NCI-H510A treated with DMSO at 0.1 percent for 48 hours (cell line): Measurements from ENCODE around the gene TYW5.

Experiments
- DNase-seq: peaks from one replicate; lab custom pipeline; 2025; lab: John Stamatoyannopoulos, UW

Gene TYW5

GRCh38 chr2:199955339-199956061 is at the start of gene TYW5, which contains the start of gene MAIP1:
TSS of gene TYW5 (minus strand) at chr2:199955491. CDS start at chr2:199955470, 21 bp downstream.
TSS of gene MAIP1 (plus strand) at chr2:199955582. CDS start at chr2:199955799, 217 bp downstream.
- peak; percentile 88 for DNase-seq

- DNase-seq: no peak
These were observed 48.2 kb upstream of the TYW5 start for GRCh38 chr2:200003444-200003843.

GRCh38 chr2:200000444-200001163 is 45.3 kb upstream of the TYW5 start:
- DNase-seq: no peak

GRCh38 chr2:199999166-199999565 is 43.9 kb upstream of the TYW5 start:
- DNase-seq: no peak

GRCh38 chr2:199997296-199997695 is 42.0 kb upstream of the TYW5 start:
- no peak for DNase-seq

GRCh38 chr2:199994896-199995295 is 39.6 kb upstream of the TYW5 start:
- no peak for DNase-seq

- no peak for DNase-seq
These were observed 39.1 kb upstream of the TYW5 start for GRCh38 chr2:199994371-199994770.

- no peak for DNase-seq
These were observed 37.0 kb upstream of the TYW5 start for GRCh38 chr2:199992296-199992695.

GRCh38 chr2:199991691-199992090 is 36.4 kb upstream of the TYW5 start:
- no peak for DNase-seq

GRCh38 chr2:199989822-199990221 is 34.5 kb upstream of the TYW5 start:
- DNase-seq: no peak

- no peak for DNase-seq
These were observed 32.9 kb upstream of the TYW5 start for GRCh38 chr2:199988151-199988550.

- no peak for DNase-seq
These were observed 32.3 kb upstream of the TYW5 start for GRCh38 chr2:199987586-199987985.

- peak; percentile 30 for DNase-seq
These were observed 30.4 kb upstream of the TYW5 start for GRCh38 chr2:199985625-199986207.

GRCh38 chr2:199984755-199985154 is 29.5 kb upstream of the TYW5 start:
- no peak for DNase-seq

- no peak for DNase-seq
These were observed 28.9 kb upstream of the TYW5 start for GRCh38 chr2:199984159-199984558.

- no peak for DNase-seq
These were observed 28.2 kb upstream of the TYW5 start for GRCh38 chr2:199983534-199983933.

- no peak for DNase-seq
These were observed 27.0 kb upstream of the TYW5 start for GRCh38 chr2:199982126-199982843.

GRCh38 chr2:199979832-199980628 is 24.7 kb upstream of the TYW5 start:
- DNase-seq: peak; percentile 70

GRCh38 chr2:199979398-199979797 is 24.1 kb upstream of the TYW5 start:
- DNase-seq: no peak

GRCh38 chr2:199977984-199978415 is 22.7 kb upstream of the TYW5 start:
- no peak for DNase-seq

GRCh38 chr2:199975273-199975895 is 20.1 kb upstream of the TYW5 start:
- DNase-seq: no peak
